ENCODE results near the gene ZNF655.

ZNF655 gene

DNA sequence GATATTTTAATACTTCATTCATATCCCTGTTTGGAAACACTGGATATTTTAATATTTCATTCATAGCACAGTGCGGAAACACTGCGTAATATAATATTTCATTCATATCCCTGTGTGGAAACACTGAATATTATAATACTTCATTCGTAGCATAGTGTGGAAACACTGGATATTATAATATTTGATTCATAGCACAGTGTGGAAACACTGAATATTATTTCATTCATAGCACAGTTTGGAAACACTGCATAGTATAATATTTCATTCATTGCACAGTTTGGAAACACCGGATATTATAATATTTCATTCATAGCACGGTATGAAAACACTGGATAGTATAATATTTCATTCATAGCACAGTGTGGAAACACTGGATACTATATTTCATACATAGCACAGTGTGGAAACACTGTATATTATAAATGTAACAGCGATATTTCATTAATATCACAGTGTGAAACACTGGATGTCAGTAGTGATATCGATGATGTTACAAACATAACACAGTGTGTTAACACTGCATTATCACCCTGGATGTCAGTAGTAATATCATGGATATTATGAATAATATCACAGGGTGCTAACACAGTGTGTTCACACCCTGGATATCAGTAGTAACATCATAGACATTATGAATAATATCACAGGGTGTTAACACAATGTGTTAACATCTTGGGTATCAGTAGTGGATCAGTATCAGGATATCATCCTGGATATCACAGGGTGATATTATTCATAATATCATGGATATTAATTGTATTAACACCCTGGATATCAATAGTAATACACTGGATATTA lies 36.7 kb downstream of the ZNF655 start:
- H3K4me1 ChIP-seq (ENCODE audit: control insufficient read depth, low read length), result no peaks in the 10 kb centered on the region
- TF ChIP-seq, protein P1, sequence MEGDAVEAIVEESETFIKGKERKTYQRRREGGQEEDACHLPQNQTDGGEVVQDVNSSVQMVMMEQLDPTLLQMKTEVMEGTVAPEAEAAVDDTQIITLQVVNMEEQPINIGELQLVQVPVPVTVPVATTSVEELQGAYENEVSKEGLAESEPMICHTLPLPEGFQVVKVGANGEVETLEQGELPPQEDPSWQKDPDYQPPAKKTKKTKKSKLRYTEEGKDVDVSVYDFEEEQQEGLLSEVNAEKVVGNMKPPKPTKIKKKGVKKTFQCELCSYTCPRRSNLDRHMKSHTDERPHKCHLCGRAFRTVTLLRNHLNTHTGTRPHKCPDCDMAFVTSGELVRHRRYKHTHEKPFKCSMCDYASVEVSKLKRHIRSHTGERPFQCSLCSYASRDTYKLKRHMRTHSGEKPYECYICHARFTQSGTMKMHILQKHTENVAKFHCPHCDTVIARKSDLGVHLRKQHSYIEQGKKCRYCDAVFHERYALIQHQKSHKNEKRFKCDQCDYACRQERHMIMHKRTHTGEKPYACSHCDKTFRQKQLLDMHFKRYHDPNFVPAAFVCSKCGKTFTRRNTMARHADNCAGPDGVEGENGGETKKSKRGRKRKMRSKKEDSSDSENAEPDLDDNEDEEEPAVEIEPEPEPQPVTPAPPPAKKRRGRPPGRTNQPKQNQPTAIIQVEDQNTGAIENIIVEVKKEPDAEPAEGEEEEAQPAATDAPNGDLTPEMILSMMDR (IDR thresholded peaks at IDR 0.05; ENCODE audit: low read depth, low read length, poor library complexity, severe bottlenecking), result no peak
- no peak for TF ChIP-seq EZH2phosphoT487 (IDR thresholded peaks at IDR 0.05; ENCODE audit: borderline replicate concordance, low read length)
- no peaks in the 10 kb centered on the region for H4K20me1 ChIP-seq (ENCODE audit: control insufficient read depth, insufficient read depth, low read depth, low read length)
- H3K79me2 ChIP-seq (ENCODE audit: control insufficient read depth, low read length), result no peaks in the 10 kb centered on the region
- no peak overlapping the region for H3K4me3 ChIP-seq (ENCODE audit: low read length)
- no peaks in the 10 kb centered on the region for H3K36me3 ChIP-seq (ENCODE audit: control insufficient read depth, low read length)
- no peaks in the 10 kb centered on the region for H3K27me3 ChIP-seq (ENCODE audit: control insufficient read depth, low read length)
- no peaks in the 10 kb centered on the region for H3K9me3 ChIP-seq (ENCODE audit: control insufficient read depth, insufficient read depth, low read length)
- no peaks in the 10 kb centered on the region for H3F3A ChIP-seq (ENCODE audit: control insufficient read depth, insufficient read depth)
- H3K27ac ChIP-seq (ENCODE audit: low read depth, low read length), result no peak overlapping the region
- no peak overlapping the region for H3K4me2 ChIP-seq (ENCODE audit: low read length)
- H3K9me2 ChIP-seq (replicated peaks; ENCODE audit: control insufficient read depth, low read length), result no peaks in the 10 kb centered on the region

DNA sequence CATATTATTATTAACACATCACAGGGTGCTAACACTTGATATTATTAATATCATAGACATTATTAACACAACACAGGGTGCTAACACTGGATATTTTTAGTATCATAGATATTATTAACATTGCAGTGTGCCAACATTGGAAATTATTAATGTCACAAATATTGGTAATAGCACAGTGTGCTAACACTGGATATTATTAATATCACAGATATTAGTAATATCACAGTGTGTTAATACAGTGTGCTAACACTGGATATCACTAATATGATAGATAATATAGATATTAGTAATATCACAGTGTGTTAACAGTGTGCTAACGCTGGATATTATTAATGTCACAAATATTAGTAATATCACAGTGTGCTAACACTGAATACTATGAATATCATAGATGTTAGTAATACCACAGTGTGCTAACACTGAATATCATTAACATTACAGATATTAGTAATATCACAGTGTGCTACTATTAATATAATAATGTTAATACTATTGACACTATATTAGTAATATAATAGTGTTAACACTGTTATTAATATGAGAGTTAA lies 38.0 kb downstream of the ZNF655 start:
- Histone ChIP-seq H4K20me1 (ENCODE audit: control insufficient read depth, insufficient read depth, low read depth, low read length) (no peaks in the 10 kb centered on the region), H3K4me3 (ENCODE audit: low read length) (no peak overlapping the region), H3F3A (ENCODE audit: control insufficient read depth, insufficient read depth) (no peaks in the 10 kb centered on the region), H3K36me3 (ENCODE audit: control insufficient read depth, low read length) (no peaks in the 10 kb centered on the region), H3K27me3 (ENCODE audit: control insufficient read depth, low read length) (no peaks in the 10 kb centered on the region), H3K9me2 (replicated peaks; ENCODE audit: control insufficient read depth, low read length) (no peaks in the 10 kb centered on the region), H3K27ac (ENCODE audit: low read depth, low read length) (no peak overlapping the region), H3K9me3 (ENCODE audit: control insufficient read depth, insufficient read depth, low read length) (no peaks in the 10 kb centered on the region), H3K4me1 (ENCODE audit: control insufficient read depth, low read length) (no peaks in the 10 kb centered on the region), H3K4me2 (ENCODE audit: low read length) (no peak overlapping the region), H3K79me2 (ENCODE audit: control insufficient read depth, low read length) (no peaks in the 10 kb centered on the region)
- TF ChIP-seq, protein P1 (IDR thresholded peaks at IDR 0.05; ENCODE audit: low read depth, low read length, poor library complexity, severe bottlenecking), result no peak
- TF ChIP-seq EZH2phosphoT487 (IDR thresholded peaks at IDR 0.05; ENCODE audit: borderline replicate concordance, low read length), result no peak

DNA sequence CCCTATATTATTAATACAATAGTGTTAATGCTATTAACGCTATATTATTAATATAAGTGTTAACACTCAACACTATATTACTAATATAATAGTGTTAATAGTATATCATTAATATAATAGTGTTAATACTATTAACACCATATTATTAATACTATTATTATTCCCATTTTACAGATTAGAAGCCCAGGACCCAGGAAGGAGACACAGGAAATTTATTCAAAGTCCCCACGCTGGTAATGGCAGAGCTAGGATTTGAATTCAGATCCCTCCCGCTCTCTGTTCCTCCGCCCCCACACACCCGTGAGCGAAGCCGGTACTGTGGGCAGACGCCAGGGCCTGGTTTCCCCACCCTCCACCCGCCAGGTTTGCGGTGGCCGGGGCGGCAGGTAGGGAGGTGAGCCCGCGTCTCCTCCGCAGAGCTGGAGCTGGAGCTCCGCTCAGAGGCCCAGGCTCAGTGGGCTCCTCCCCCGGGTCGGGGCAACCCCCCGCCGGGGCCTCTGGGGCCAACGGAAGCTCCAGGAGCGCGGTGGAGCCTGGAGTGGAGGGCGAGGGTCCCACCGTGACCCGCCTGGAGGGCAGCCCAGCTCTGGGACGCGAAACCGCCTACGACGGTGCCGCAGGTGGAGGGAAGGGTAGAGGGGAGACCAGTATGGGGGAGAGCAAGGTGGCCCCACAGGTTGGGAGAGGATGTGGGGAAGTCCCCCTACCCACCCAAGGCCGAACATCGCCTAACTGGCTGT lies 39.5 kb downstream of the ZNF655 start, which contains the start of gene TMEM225B:
Gene TMEM225B (plus strand): TSS at position 506 of the 740 bp plus-strand sequence. CDS start 6,122 bp downstream, outside the sequence.
- TF ChIP-seq EZH2phosphoT487 (IDR thresholded peaks at IDR 0.05; ENCODE audit: borderline replicate concordance, low read length), result no peak
- TF ChIP-seq, protein P1 (IDR thresholded peaks at IDR 0.05; ENCODE audit: low read depth, low read length, poor library complexity, severe bottlenecking), result no peak
- Histone ChIP-seq H3K27ac (ENCODE audit: low read depth, low read length) (no peak within 1 kb of the TSS), H3K9me2 (replicated peaks; ENCODE audit: control insufficient read depth, low read length) (no peaks in the 10 kb centered on the region), H3K4me3 (ENCODE audit: low read length) (no peak within 1 kb of the TSS), H3K27me3 (ENCODE audit: control insufficient read depth, low read length) (no peaks in the 10 kb centered on the region), H4K20me1 (ENCODE audit: control insufficient read depth, insufficient read depth, low read depth, low read length) (no peaks in the 10 kb centered on the region), H3K9me3 (ENCODE audit: control insufficient read depth, insufficient read depth, low read length) (no peaks in the 10 kb centered on the region), H3K79me2 (ENCODE audit: control insufficient read depth, low read length) (no peaks in the 10 kb centered on the region), H3K36me3 (ENCODE audit: control insufficient read depth, low read length) (no peaks in the 10 kb centered on the region), H3K4me1 (ENCODE audit: control insufficient read depth, low read length) (no peaks in the 10 kb centered on the region), H3F3A (ENCODE audit: control insufficient read depth, insufficient read depth) (no peaks in the 10 kb centered on the region), H3K4me2 (ENCODE audit: low read length) (no peak within 1 kb of the TSS)

All from DOHH2 (cell line).